ENCODE measurements around the gene DAZAP1. TPM values are rescaled to one million over a fixed set of nuclear protein-coding genes. Genes with fewer than 3 reads are reported as not detected.

Gene DAZAP1
- polyA plus RNA-seq, 1 donor (not counting 4 experiments of a cell fraction or from before 2014, with no cell fraction given), result 99.2 TPM

GRCh38 chr19:1427221-1427920 is 20.0 kb downstream of the DAZAP1 start:
- Histone ChIP-seq H3K36me3 (ENCODE audit: control insufficient read depth in 2 of 2, extremely low read depth in 1 of 2, insufficient read depth in 2 of 2, low read length in 2 of 2) (peaks cover 35 to 65% of the 10 kb centered on the region in 2 experiments), H3K9ac (ENCODE audit: control insufficient read depth, extremely low read depth, insufficient read depth, low read length) (no peak overlapping the region), H3K4me2 (ENCODE audit: control insufficient read depth, extremely low read depth, insufficient read depth, low read depth, low read length) (no peak overlapping the region), H2AFZ (ENCODE audit: control insufficient read depth, low read length) (no peak overlapping the region), H3K27ac (ENCODE audit: control insufficient read depth, insufficient read depth, low read length) (no peak overlapping the region), H3K4me1 (ENCODE audit: control insufficient read depth, extremely low read depth, insufficient read depth, low read length) (peaks cover 17% of the 10 kb centered on the region), H4K20me1 (ENCODE audit: control insufficient read depth, extremely low read depth, insufficient read depth, low read length) (peaks cover 10% of the 10 kb centered on the region), H3K79me2 (ENCODE audit: control insufficient read depth, insufficient read depth, low read length) (peaks cover 53% of the 10 kb centered on the region), H3K9me3 (ENCODE audit: control insufficient read depth, low read depth, low read length) (no peaks in the 10 kb centered on the region), H3K9me1 (ENCODE audit: control insufficient read depth, extremely low read depth, insufficient read depth, low read length) (peaks cover 3% of the 10 kb centered on the region), H3K27me3 (ENCODE audit: control insufficient read depth, extremely low read depth, insufficient read depth, low read length) (no peaks in the 10 kb centered on the region), H3K4me3 (ENCODE audit: control insufficient read depth in 2 of 3, extremely low read depth in 1 of 3, insufficient read depth in 2 of 3, low read depth in 1 of 3, low read length in 3 of 3) (no peak overlapping the region)
- dilution Hi-C loops (cut with MboI; ENCODE audit: extremely low pct_ligation_motif_present, low sequenced_read_pairs), result no loop called here
- DNase-seq (ENCODE audit: low read depth, low spot score), result no peak
- FAIRE-seq, result no peak
- TF ChIP-seq EZH2 (IDR thresholded peaks at IDR 0.05; ENCODE audit: low read length), result no peak
- no peak for TF ChIP-seq CTCF (optimal IDR thresholded peaks at IDR 0.05 in 1 of 3, IDR thresholded peaks at IDR 0.05 in 1 of 3, conservative IDR thresholded peaks at IDR 0.05 in 1 of 3; ENCODE audit: extremely low read depth in 1 of 3, insufficient read depth in 2 of 3, low read length in 3 of 3)

- Histone ChIP-seq H2AFZ (ENCODE audit: control insufficient read depth, low read length) (no peak overlapping the region), H3K27ac (ENCODE audit: control insufficient read depth, insufficient read depth, low read length) (no peak overlapping the region), H4K20me1 (ENCODE audit: control insufficient read depth, extremely low read depth, insufficient read depth, low read length) (peaks cover 8% of the 10 kb centered on the region), H3K9me1 (ENCODE audit: control insufficient read depth, extremely low read depth, insufficient read depth, low read length) (peaks cover 3% of the 10 kb centered on the region), H3K4me2 (ENCODE audit: control insufficient read depth, extremely low read depth, insufficient read depth, low read depth, low read length) (no peak overlapping the region), H3K4me1 (ENCODE audit: control insufficient read depth, extremely low read depth, insufficient read depth, low read length) (peaks cover 17% of the 10 kb centered on the region), H3K4me3 (ENCODE audit: control insufficient read depth in 2 of 3, extremely low read depth in 1 of 3, insufficient read depth in 2 of 3, low read depth in 1 of 3, low read length in 3 of 3) (no peak overlapping the region), H3K27me3 (ENCODE audit: control insufficient read depth, extremely low read depth, insufficient read depth, low read length) (no peaks in the 10 kb centered on the region), H3K36me3 (ENCODE audit: control insufficient read depth in 2 of 2, extremely low read depth in 1 of 2, insufficient read depth in 2 of 2, low read length in 2 of 2) (peaks cover 31 to 65% of the 10 kb centered on the region in 2 experiments), H3K9me3 (ENCODE audit: control insufficient read depth, low read depth, low read length) (no peaks in the 10 kb centered on the region), H3K9ac (ENCODE audit: control insufficient read depth, extremely low read depth, insufficient read depth, low read length) (no peak overlapping the region), H3K79me2 (ENCODE audit: control insufficient read depth, insufficient read depth, low read length) (peaks cover 47% of the 10 kb centered on the region)
- no peak for TF ChIP-seq EZH2 (IDR thresholded peaks at IDR 0.05; ENCODE audit: low read length)
- no peak for TF ChIP-seq CTCF (optimal IDR thresholded peaks at IDR 0.05 in 1 of 3, IDR thresholded peaks at IDR 0.05 in 1 of 3, conservative IDR thresholded peaks at IDR 0.05 in 1 of 3; ENCODE audit: extremely low read depth in 1 of 3, insufficient read depth in 2 of 3, low read length in 3 of 3)
- no peak for DNase-seq (ENCODE audit: low read depth, low spot score)
- dilution Hi-C loops (cut with MboI; ENCODE audit: extremely low pct_ligation_motif_present, low sequenced_read_pairs), result no loop called here
- FAIRE-seq, result no peak
Observed at GRCh38 chr19:1428738-1429391, 21.5 kb downstream of the DAZAP1 start.

All from keratinocyte (primary cell).